ENCODE results near the gene ASIC2. TPM values are rescaled to one million over a fixed set of nuclear protein-coding genes. Genes with fewer than 3 reads are reported as not detected.

ASIC2 gene
- total RNA-seq, 2 experiments from 2014 or later = not detected

DNA sequence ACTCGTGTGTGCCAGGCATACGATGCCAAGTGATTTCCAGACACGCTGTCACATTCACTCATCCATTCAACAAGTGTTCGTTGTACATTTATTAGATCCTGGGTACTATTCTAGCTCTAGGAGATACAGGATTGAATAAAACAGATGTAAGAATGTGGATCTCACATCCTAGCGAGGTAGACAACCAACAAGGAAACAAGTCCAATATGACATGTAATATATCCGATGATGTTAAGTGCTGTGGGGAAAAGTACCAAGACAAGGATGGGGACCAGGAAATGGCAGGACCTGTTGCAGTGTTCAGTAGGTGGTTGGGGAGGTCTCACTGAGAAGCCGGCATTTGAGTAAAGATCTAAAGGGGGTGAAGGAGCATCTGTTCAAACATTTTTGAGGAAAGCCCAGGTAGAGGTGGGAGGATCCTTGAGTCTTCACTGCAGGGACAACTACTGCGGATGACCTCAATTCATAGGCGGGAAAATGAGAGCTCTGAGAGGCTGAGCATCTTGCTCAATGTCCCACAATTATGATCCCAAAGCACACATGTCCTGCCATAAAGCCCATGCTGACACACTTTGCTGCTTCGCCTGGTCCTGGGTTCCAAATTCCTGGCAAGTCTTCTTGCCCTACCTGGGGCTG, 129.4 kb downstream of the ASIC2 start:
- intact Hi-C loops (cut with micrococcal nuclease) = no loop called here
- Mint-ChIP-seq H3K27ac (no peak overlapping the region), H3K4me3 (no peak overlapping the region), H3K4me1 (ENCODE audit: low read depth) (no peaks in the 10 kb centered on the region), H3K36me3 (ENCODE audit: low read depth) (no peaks in the 10 kb centered on the region), H3K27me3 (peaks cover 18% of the 10 kb centered on the region), H3K9me3 (no peaks in the 10 kb centered on the region)
- ChIA-PET POLR2A (no interaction called here), CTCF (no interaction called here)
- TF ChIP-seq, protein P1, sequence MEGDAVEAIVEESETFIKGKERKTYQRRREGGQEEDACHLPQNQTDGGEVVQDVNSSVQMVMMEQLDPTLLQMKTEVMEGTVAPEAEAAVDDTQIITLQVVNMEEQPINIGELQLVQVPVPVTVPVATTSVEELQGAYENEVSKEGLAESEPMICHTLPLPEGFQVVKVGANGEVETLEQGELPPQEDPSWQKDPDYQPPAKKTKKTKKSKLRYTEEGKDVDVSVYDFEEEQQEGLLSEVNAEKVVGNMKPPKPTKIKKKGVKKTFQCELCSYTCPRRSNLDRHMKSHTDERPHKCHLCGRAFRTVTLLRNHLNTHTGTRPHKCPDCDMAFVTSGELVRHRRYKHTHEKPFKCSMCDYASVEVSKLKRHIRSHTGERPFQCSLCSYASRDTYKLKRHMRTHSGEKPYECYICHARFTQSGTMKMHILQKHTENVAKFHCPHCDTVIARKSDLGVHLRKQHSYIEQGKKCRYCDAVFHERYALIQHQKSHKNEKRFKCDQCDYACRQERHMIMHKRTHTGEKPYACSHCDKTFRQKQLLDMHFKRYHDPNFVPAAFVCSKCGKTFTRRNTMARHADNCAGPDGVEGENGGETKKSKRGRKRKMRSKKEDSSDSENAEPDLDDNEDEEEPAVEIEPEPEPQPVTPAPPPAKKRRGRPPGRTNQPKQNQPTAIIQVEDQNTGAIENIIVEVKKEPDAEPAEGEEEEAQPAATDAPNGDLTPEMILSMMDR (IDR thresholded peaks at IDR 0.05) = no peak
- no peak for ATAC-seq
- no peak for DNase-seq

DNA sequence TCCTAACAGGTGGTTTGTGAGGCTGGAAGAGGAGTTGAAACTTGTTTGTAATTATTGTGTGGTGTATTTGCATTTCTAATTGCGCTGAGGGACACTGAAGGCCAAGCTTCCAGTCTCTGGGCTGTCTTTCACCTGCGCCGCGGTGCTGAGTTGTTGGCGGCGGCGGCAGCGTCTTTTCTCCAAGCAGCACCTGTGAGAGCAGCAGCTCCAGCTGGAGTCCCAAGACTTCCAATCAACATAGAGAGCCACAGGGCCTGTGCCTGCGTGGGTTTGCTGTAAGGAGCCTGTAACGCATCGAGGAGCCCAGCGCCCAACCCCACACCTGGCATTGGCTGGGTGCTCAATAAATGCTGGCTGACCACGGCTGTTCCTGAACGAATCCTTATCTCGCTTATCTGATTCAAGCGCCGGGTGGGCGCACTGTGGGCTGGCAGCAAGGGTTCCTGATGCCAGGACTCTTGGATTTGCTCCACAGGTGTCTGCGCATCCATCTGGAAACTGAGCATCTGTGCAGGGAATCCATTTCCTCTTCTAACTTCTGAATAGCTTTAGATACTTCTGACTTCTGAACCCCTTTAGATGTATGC, 138.1 kb downstream of the ASIC2 start:
- DNase-seq = no peak
- Mint-ChIP-seq H3K27me3 (peaks cover 11% of the 10 kb centered on the region), H3K9me3 (no peaks in the 10 kb centered on the region), H3K4me1 (ENCODE audit: low read depth) (no peaks in the 10 kb centered on the region), H3K36me3 (ENCODE audit: low read depth) (no peaks in the 10 kb centered on the region), H3K4me3 (no peak overlapping the region), H3K27ac (no peak overlapping the region)
- TF ChIP-seq, protein P1 (IDR thresholded peaks at IDR 0.05) = no peak
- ChIA-PET POLR2A (no interaction called here), CTCF (no interaction called here)
- no peak for ATAC-seq
- intact Hi-C loops (cut with micrococcal nuclease) = no loop called here

DNA sequence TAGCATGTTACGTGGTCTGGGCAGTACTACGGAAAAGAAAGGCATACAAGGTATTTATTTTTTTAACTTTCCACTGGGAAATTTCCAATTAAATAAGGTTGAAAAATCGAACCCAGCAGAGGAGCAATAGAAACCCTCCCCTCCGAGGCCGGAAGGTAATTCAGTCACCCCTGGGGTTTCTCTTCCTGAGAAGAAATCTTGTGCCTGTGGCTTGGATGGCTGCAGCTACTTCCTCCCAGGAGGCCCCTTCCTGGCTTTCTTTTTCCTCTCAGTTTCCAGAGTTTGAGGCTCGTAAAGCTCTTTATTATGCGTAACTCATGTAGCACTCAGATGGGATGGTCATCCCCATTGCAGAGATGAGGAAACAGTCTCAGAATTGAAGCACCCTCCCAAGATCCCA, 140.3 kb downstream of the ASIC2 start:
- ChIA-PET CTCF (no interaction called here), POLR2A (no interaction called here)
- no peak overlapping the region for H3K4me3 Mint-ChIP-seq
- TF ChIP-seq, protein P1 (IDR thresholded peaks at IDR 0.05) = no peak
- no peak overlapping the region for H3K27ac Mint-ChIP-seq
- ATAC-seq (no peak), DNase-seq (no peak)
- intact Hi-C loops (cut with micrococcal nuclease) = no loop called here
- peaks cover 7% of the 10 kb centered on the region for H3K27me3 Mint-ChIP-seq
- no peaks in the 10 kb centered on the region for H3K36me3 Mint-ChIP-seq (ENCODE audit: low read depth)
- no peaks in the 10 kb centered on the region for H3K9me3 Mint-ChIP-seq
- H3K4me1 Mint-ChIP-seq (ENCODE audit: low read depth) = no peaks in the 10 kb centered on the region

DNA sequence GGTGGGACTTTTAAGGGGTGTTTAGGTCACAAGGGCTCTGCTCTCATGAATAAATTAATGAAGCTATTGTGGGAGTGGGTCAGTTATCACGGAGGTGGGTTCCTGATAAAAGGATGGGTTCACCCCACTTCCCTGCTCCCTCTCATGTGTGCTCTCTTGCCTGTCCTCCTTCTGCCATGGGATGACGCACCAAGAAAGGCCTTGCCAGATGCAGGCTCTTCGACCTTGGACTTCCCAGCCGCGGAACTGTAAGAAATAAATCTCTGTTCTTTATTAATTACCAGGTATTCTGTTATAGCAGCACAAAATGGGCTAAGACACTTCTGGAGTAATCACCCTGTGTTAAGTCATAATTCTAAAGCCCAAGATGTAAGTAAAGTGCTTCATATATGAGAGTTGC, 141.5 kb downstream of the ASIC2 start:
- TF ChIP-seq, protein P1 (IDR thresholded peaks at IDR 0.05) = no peak
- H3K4me3 Mint-ChIP-seq = no peak overlapping the region
- intact Hi-C loops (cut with micrococcal nuclease) = no loop called here
- no peaks in the 10 kb centered on the region for H3K36me3 Mint-ChIP-seq (ENCODE audit: low read depth)
- H3K4me1 Mint-ChIP-seq (ENCODE audit: low read depth) = no peaks in the 10 kb centered on the region
- peaks cover 7% of the 10 kb centered on the region for H3K27me3 Mint-ChIP-seq
- CTCF ChIA-PET = no interaction called here
- ATAC-seq = no peak
- POLR2A ChIA-PET = no interaction called here
- DNase-seq = no peak
- no peaks in the 10 kb centered on the region for H3K9me3 Mint-ChIP-seq
- no peak overlapping the region for H3K27ac Mint-ChIP-seq

DNA sequence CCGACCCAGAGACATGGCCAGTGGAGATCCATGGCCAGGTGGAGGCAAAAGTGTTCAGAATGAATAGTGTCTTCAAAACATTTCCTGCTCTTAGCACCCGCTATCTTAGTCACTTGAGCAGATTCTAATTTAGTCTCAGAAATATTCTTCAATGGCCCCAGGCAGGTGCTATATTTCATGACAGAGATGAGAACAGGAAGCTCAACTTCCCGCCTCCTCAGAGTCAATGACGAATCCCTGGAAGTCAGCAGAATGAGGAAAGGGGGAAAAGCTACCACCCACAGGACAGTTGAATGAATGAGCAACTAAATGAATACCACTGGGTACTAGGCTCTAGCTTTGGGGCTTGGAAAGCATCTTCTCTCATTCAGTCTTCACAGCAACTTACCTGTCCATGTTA, 147.2 kb downstream of the ASIC2 start:
- no peak overlapping the region for H3K27ac Mint-ChIP-seq
- ChIA-PET CTCF (no interaction called here), POLR2A (no interaction called here)
- no peak overlapping the region for H3K4me3 Mint-ChIP-seq
- intact Hi-C loops (cut with micrococcal nuclease) = no loop called here
- H3K4me1 Mint-ChIP-seq (ENCODE audit: low read depth) = no peaks in the 10 kb centered on the region
- ATAC-seq (no peak), DNase-seq (no peak)
- no peaks in the 10 kb centered on the region for H3K36me3 Mint-ChIP-seq (ENCODE audit: low read depth)
- H3K27me3 Mint-ChIP-seq = peaks cover 4% of the 10 kb centered on the region
- TF ChIP-seq, protein P1 (IDR thresholded peaks at IDR 0.05) = no peak
- H3K9me3 Mint-ChIP-seq = no peaks in the 10 kb centered on the region

Measured in activated CD8-positive, alpha-beta T cell treated with anti-CD3 and anti-CD28 coated beads for 36 hours (primary cell).